Stimulated activated effector memory CD8-positive, alpha-beta T cell treated with anti-CD3 and anti-CD28 coated beads, Interleukin-12 subunit alpha, Interleukin-12 subunit beta, amount 100 ng/mL, for 72 hours (primary cell): ENCODE data around the gene TEX29.

Experiments used
- ATAC-seq: fragments of 150-1000 bp; cut with Tn5 transposase; 2 replicates; pipeline ENCODE4 v1.10.0; 2021
- DNase-seq, 2 donors: peaks; one replicate each; pipeline ENCODE4 v3.0.0; 2021 to 2022; ENCODE audit warnings: low spot score in 2 of 2
- H3K27ac Mint-ChIP-seq: one replicate; pipeline ENCODE4 v1.8.0; 2022; ENCODE audit warnings: mild to moderate bottlenecking, mixed read lengths
- H3K36me3 Mint-ChIP-seq: one replicate; pipeline ENCODE4 v1.8.0; 2022; ENCODE audit warnings: mild to moderate bottlenecking, mixed read lengths
- H3K4me1 Mint-ChIP-seq: one replicate; pipeline ENCODE4 v1.8.0; 2022; ENCODE audit warnings: mixed read lengths
- H3K4me3 Mint-ChIP-seq: one replicate; pipeline ENCODE4 v1.8.0; 2022; ENCODE audit warnings: mild to moderate bottlenecking, mixed read lengths
- H3K9me3 Mint-ChIP-seq: one replicate; pipeline ENCODE4 v1.8.0; 2022; ENCODE audit warnings: mixed read lengths

TEX29 gene

DNA sequence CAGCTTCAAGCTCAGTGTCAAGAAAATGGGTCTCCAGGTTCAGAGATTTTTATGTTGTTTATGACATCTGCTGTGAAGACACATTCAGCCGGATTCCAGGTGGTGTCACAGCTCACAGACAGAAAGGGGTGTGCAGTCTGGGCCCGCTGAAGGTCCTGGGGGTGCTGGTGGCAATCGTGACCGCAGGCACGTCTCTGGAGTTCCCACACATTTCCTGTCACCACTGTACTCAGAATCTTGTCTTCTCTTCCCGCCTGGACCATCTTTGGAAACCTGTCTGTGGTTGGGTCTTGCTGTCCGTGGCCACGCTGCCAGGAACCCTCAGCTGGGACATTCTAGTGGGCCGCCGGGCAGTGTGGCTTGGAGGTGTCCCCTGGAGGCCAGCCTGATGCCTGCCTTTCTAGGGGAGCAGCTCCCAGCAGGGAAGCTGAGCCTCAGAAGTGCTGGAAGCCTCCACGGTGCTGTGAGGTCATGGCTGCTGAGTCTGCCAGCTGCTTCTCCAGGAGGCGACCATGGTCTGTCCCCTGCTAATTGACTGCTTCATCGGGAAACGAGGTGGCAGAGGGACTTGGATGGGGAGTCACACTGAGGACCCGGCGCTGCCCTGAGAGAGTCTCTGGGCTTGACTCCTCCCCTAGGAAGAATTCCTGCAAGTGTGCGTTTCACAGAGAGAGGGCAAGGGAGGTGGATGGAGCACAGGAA lies 3.7 kb downstream of the TEX29 start:
- H3K27ac Mint-ChIP-seq, result peak overlapping the region; percentile 92
- peak overlapping the region; percentile 65 for H3K4me3 Mint-ChIP-seq
- H3K4me1 Mint-ChIP-seq, result peaks cover 19% of the 10 kb centered on the region

DNA sequence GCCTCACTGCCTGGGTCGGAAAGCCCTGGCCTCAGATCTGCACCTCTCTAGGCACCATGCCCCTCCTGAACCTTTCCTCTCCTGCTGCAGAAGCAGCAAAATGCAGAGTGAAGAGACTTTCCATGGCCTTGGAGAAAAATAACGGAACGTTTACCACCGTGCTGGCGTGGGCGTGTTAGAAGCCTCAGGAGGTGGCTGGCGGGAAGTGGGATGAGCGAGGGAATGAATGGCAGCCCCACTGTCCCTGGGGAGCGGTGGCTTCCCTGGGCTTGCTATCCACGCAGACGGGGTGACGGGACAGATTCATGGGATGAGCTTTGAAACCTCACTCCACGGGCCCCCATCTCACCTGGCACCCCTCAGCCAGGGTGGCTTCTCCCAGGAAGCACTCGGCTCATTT lies 4.3 kb downstream of the TEX29 start:
- DNase-seq (no peak), ATAC-seq (no peak)
- Mint-ChIP-seq H3K36me3 (no peaks in the 10 kb centered on the region), H3K4me3 (no peak overlapping the region), H3K4me1 (peaks cover 19% of the 10 kb centered on the region), H3K27ac (peak overlapping the region; percentile 92), H3K9me3 (no peaks in the 10 kb centered on the region)

More for the DNA sequence above, 3.7 kb downstream of the TEX29 start:
- ATAC-seq, result no peak
- H3K9me3 Mint-ChIP-seq, result no peaks in the 10 kb centered on the region
- no peaks in the 10 kb centered on the region for H3K36me3 Mint-ChIP-seq
- no peak for DNase-seq

DNA sequence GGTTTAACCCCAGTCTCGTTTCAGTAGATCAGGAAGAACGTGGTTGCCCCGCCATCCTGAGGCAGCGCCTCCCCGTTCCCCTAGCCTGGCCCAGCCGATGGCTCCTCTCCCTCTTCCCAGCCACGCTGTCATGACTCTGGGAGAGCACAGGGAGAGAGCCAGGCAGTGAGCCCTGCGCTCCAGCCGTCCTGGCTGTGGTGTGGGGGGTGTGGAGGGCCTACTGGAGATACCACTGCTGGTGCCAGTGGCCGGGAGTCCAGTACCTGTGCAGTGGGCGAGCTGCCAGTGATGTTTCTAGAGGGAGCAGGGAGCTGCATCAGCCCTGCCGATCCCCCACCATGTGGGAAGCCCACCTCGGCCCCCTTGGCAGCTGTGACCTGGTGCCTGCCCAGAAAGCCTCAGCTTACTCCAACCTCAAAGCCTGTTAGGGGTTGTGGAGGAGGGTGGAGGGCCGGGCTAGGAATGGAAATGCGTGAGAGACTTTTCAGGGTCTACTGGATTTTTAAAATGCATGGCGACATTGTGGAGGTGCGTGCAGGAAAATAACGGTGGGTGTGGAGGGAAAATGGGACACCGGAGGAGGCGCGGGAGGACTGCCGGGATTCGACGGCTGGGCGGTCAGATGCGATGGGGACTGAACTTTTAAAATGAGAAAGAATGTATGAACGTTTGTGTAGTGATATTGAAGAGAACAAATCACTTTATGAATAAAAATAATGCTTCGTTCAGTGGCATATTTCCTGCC lies 4.9 kb downstream of the TEX29 start:
- Mint-ChIP-seq H3K4me3 (no peak overlapping the region), H3K36me3 (no peaks in the 10 kb centered on the region), H3K4me1 (peaks cover 19% of the 10 kb centered on the region), H3K27ac (peak overlapping the region; percentile 76), H3K9me3 (no peaks in the 10 kb centered on the region)
- no peak for DNase-seq
- ATAC-seq, result no peak

DNA sequence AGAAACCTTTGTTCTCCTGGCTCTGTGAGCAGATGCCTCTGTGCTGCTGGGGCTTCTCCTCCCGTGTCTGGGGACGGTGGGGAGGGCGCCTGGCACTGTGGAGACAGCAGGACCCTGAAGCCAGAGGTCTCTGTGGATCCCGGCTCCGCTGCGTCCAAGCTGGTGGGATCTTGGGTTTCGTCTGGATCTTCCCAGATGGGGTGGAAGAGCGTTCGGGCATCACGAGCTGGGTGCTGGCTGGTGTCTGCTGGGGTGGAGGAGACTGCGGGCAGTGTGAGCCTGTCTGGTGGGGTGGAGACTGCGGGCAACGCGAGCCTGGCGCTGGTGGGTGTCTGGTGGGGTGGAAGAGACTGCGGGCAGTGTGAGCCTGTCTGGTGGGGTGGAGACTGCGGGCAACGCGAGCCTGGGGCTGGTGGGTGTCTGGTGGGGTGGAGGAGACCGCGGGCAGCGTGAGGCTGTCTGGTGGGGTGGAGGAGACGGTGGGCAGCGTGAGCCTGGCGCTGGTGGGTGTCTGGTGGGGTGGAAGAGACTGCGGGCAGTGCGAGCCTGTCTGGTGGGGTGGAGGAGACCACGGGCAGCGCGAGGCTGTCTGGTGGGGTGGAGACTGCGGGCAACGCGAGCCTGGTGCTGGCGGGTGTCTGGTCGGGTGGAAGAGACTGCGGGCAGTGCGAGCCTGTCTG lies 5.6 kb downstream of the TEX29 start:
- Mint-ChIP-seq H3K4me3 (no peak overlapping the region), H3K9me3 (no peaks in the 10 kb centered on the region), H3K27ac (peak overlapping the region; percentile 76), H3K36me3 (no peaks in the 10 kb centered on the region), H3K4me1 (peaks cover 19% of the 10 kb centered on the region)
- no peak for DNase-seq
- ATAC-seq, result no peak

DNA sequence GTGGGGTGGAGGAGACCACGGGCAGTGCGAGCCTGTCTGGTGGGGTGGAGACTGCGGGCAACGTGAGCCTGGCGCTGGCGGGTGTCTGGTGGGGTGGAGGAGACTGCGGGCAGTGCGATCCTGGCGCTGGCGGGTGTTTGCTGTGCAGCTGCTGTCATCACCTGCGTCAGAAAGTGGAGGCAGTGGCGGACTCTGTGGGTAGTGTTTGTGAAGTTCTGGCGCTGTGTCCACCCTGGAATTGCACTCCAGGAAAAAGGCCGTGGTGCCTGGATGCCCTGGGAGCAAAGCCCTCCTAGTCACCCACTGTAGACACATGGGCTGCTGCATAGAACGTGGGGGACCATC lies 6.2 kb downstream of the TEX29 start:
- H3K36me3 Mint-ChIP-seq, result no peaks in the 10 kb centered on the region
- no peak overlapping the region for H3K4me3 Mint-ChIP-seq
- H3K27ac Mint-ChIP-seq, result no peak overlapping the region
- ATAC-seq (no peak), DNase-seq (no peak)
- no peaks in the 10 kb centered on the region for H3K9me3 Mint-ChIP-seq
- H3K4me1 Mint-ChIP-seq, result peaks cover 19% of the 10 kb centered on the region

DNA sequence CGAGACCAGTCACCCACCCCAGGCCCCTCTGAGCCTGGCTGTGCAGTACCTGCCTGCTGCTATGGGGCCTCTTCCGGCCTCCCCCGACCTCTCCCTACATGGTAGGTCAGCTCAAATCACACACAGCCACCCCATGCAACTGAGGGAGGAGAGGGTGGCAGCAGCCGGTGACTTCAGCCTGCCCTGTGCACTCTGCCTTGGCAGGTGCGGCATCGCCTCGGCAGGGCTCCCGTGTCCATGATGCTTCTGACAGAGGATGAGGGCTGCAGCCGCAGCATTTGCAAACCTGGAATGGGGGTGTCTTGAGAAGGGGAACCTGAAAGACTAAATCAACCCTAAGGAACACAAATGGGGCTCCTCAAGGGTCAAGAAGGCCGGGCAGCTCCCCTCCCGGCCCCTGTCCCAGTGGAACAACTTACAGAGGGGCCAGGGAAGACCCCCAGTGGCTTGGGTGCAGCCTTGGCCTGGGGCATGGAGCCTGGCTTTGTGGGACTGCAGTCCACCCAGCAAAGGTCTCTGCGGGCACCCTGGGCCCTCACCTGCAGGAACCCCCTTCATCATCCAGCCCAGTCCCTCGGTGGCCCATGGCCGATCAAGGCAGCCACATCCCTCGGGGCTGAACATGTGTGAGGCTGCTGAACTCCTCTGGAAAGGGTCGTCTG lies 6.7 kb downstream of the TEX29 start:
- no peaks in the 10 kb centered on the region for H3K36me3 Mint-ChIP-seq
- H3K4me3 Mint-ChIP-seq, result no peak overlapping the region
- peaks cover 19% of the 10 kb centered on the region for H3K4me1 Mint-ChIP-seq

DNA sequence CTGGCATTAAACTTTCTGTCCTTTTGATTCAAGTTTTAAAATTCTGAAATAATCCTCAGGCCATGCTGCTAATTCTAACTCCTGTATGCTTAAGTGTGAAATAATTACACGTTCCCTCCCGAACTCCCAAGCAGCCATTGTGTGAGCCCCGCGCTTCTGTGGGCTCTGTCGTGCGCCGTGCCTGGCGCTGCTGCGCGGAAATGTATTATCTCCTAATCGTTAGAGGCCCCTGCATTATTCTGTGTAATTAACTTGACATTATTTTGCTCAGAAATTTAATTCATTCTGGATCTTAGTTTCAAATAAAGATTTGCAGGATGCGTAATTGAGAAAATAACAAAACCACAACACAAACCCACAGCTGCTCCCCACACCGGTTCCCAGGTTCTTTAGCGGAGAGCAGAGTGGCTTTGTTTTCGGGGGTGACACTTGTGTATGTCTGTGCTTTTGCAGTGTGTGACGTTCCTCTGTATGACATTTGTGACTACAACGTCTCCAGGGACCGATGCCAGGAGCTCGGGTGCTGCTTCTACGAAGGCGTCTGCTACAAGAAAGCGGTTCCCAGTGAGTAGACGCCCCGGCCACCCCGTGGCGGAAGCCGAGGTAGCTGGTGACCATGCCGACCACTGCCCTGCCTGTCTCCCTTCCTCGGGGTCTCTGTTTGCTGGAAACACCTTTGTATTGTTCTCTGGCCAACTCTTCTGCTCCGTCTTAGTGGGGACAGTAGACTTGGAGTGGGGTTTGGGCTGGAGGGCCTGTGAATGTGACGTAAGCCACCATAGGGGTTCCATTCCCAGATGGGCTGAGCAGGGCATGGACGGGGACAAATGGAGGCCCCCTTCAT lies 7.5 kb downstream of the TEX29 start:
- no peak overlapping the region for H3K4me3 Mint-ChIP-seq
- H3K9me3 Mint-ChIP-seq, result no peaks in the 10 kb centered on the region
- ATAC-seq (no peak), DNase-seq (no peak)
- peak overlapping the region; percentile 38 for H3K27ac Mint-ChIP-seq
- H3K4me1 Mint-ChIP-seq, result peaks cover 17% of the 10 kb centered on the region
- H3K36me3 Mint-ChIP-seq, result no peaks in the 10 kb centered on the region

More for the DNA sequence above, 6.7 kb downstream of the TEX29 start:
- no peak for DNase-seq
- Mint-ChIP-seq H3K9me3 (no peaks in the 10 kb centered on the region), H3K27ac (no peak overlapping the region)
- ATAC-seq, result no peak

DNA sequence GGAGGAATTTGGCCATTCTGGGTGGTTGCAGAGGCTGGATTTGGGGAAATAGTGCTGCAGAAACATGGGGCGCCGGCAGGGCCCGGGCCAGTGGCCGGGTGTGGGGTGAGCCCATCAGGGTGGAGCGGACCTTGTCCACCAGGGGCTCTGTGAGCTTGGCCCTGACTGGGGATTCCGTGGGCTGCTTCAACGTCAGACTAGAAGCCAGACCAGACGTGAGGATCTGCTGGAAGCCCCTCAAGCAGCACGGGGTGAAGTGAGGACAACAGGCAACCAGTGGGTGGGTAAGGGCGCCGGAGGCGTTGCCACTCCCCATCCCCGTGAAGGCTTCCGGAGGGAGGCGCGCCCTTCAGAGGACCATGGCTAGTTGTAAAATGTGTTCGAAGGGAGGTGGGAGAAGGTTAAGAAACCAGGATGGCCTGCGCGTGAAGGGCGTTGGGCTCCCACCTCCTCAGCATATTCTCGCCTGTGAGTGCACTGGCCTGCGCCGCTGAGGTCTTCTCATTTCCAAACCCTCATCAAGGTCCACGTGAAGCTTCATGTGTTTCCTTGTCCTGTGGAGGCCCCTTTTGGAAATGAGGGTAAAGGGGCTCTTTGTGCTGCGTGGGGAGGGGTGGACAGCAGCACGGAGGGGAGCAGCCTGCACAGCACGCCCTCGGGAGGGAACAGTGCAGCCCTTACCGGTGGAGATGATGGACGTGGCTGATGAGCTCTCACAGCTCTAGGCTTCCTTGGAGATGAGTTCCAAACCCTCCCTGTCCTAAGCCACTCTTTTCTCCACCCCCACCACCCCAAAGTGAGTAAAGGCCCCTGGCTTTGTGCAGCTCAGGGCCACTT lies 8.3 kb downstream of the TEX29 start:
- DNase-seq, result peak in 1 of 2 donors; percentile 33
- no peaks in the 10 kb centered on the region for H3K36me3 Mint-ChIP-seq
- H3K9me3 Mint-ChIP-seq, result no peaks in the 10 kb centered on the region
- ATAC-seq, result no peak
- H3K4me3 Mint-ChIP-seq, result no peak overlapping the region
- peaks cover 8% of the 10 kb centered on the region for H3K4me1 Mint-ChIP-seq
- no peak overlapping the region for H3K27ac Mint-ChIP-seq

DNA sequence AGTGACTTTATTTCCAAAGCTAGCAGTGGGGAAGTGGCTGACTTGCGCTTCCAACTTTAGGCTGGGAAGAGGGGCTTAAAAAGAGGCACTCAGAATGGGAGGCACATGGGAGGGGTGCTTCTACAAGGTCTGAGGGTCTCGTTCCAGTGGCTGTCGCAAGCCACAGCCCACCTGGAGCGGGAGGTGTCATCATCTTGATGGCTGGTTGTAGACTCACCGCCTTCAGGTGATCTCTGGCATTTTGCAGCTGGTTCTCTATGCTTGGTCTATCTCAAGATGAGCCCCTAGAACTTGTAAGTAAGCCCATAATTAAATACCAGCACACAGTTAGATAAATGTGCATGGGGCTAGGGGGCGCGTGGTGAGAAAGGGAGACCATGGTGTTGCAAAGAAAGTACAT lies 9.2 kb downstream of the TEX29 start:
- Mint-ChIP-seq H3K4me3 (no peak overlapping the region), H3K36me3 (no peaks in the 10 kb centered on the region)
- no peak for ATAC-seq

DNA sequence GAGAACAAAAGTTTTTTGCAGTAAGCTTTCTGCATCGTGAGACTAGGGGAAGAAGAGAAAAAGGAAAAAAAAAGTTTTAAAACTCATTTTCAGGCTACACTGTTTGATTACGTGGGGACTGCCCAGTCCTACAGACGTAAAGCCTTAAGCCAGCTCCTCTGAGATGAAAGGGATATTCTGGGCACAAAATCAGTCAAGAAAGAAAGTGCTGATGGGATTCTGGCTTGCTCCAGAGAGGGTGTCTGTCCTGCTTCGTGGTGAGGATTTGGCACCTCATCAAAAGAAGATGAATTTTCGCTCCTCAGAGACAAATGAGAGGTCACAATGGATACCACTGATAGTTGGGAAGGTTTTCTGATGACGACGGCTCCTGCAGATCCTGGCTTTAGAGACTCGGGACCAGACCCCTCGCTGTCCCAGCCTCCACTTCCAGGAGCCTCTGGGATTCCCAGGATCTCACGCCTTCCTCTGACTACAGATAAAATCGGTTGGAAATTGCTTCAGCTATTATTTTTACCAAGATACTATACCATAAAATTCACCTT lies 9.7 kb downstream of the TEX29 start:
- Mint-ChIP-seq H3K36me3 (no peaks in the 10 kb centered on the region), H3K4me1 (no peaks in the 10 kb centered on the region), H3K27ac (peak overlapping the region; percentile 4), H3K9me3 (no peaks in the 10 kb centered on the region), H3K4me3 (no peak overlapping the region)
- peak in 1 of 2 donors; percentile 7 for DNase-seq
- no peak for ATAC-seq

More for the DNA sequence above, 9.2 kb downstream of the TEX29 start:
- Mint-ChIP-seq H3K9me3 (no peaks in the 10 kb centered on the region), H3K4me1 (no peaks in the 10 kb centered on the region), H3K27ac (peak overlapping the region; percentile 4)
- DNase-seq, result peak in 1 of 2 donors; percentile 12

DNA sequence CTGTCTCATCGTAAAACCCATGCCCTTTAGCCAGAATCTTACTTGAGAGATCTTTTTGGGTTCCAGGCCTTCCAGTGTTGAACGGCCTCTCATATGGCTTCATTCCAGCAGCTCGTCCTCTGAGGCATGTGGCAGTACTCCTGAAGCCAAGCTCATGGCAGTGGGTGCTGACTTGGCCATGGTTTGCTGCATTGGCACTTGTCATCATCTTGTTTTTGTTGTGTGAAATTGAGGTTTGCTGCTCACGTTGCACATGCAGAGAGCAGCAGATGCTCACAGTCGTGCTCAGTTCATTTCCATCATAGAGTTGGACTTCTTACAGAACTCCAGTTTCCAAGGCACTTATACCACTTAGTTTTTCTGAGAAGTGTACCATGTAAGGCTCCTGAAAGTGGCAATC lies 14.9 kb downstream of the TEX29 start:
- ATAC-seq (no peak), DNase-seq (peak in 1 of 2 donors; percentile 33)
- H3K9me3 Mint-ChIP-seq, result no peaks in the 10 kb centered on the region
- H3K4me1 Mint-ChIP-seq, result no peaks in the 10 kb centered on the region
- no peak overlapping the region for H3K4me3 Mint-ChIP-seq
- no peaks in the 10 kb centered on the region for H3K36me3 Mint-ChIP-seq
- H3K27ac Mint-ChIP-seq, result no peak overlapping the region

DNA sequence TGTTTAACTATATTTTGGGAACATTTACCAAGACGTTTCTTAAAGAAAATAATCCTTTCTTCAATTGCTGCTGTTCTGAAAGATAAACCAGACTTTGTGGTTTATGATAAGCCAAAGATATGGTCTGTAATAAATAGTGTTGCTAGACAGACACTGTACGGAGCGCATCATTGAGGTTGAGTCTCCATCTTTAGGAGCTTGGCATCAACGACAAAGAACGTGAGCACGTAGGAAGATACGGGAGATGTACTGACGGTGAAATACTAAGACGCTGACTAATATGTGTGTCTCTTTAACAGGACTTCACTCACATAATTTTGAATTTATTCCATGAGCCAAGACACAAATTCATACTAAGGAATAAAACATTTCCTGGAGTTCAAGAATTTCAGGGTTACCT lies 16.2 kb downstream of the TEX29 start:
- ATAC-seq (no peak), DNase-seq (no peak)
- H3K4me3 Mint-ChIP-seq, result no peak overlapping the region
- H3K36me3 Mint-ChIP-seq, result no peaks in the 10 kb centered on the region
- H3K9me3 Mint-ChIP-seq, result no peaks in the 10 kb centered on the region
- no peak overlapping the region for H3K27ac Mint-ChIP-seq
- H3K4me1 Mint-ChIP-seq, result no peaks in the 10 kb centered on the region

DNA sequence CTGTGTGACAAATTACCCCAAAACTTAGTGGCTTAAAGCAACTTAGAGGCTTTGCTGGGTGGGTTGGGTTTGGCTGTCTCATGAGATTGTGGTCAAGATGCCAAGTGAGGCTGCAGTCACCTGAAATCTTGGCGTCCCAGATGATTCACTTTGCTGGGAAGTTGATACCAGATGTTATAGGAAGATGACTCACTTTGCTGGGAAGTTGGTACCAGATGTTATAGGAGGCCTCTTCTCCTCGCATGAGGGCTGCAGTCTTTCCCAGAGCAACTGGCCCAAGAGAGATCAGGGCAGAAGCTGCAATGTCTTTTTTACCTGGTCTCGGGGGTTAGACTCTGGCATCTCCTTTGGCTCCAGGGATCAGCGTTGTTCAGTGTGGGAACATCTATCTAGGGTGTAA lies 16.8 kb downstream of the TEX29 start:
- no peaks in the 10 kb centered on the region for H3K4me1 Mint-ChIP-seq
- H3K36me3 Mint-ChIP-seq, result no peaks in the 10 kb centered on the region
- no peaks in the 10 kb centered on the region for H3K9me3 Mint-ChIP-seq
- no peak for ATAC-seq
- no peak overlapping the region for H3K27ac Mint-ChIP-seq
- no peak for DNase-seq
- H3K4me3 Mint-ChIP-seq, result no peak overlapping the region

DNA sequence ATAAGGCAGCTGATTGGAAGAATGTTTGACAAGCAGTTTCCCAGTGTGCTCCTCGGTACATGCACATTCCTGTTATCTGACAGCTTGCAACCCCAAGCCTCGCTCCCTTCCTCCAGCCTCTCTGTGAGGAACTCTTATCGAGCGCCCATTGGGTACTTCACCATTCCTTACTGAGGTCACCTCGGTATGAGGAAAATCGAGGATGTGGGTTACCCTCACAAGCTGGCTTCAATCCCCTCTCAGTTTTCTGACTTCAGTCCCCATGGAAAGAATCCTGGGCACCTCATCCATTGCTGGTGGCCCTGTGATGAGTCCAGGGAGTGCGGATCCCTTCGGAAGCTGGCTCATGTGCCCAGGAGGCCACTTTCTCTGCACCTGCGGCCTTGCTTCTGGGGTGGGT lies 17.3 kb downstream of the TEX29 start:
- Mint-ChIP-seq H3K36me3 (no peaks in the 10 kb centered on the region), H3K4me3 (no peak overlapping the region), H3K4me1 (no peaks in the 10 kb centered on the region), H3K9me3 (no peaks in the 10 kb centered on the region), H3K27ac (no peak overlapping the region)
- DNase-seq (peak in 1 of 2 donors; percentile 25), ATAC-seq (no peak)
